Uterus (tissue), 2 donors: ENCODE measurements around the gene UBR2.

ENCODE experiments used
- CTCF ChIP-seq, 4 experiments: fragments of 200-600 bp in 2 of 4; fragments of 450-650 bp in 2 of 4; sonication (generic) in 2 of 4; IDR thresholded peaks; one replicate each; pipeline ENCODE4 v1.5.1; 2016 to 2019; ENCODE audit warnings: antibody characterized with exemption in 4 of 4, mild to moderate bottlenecking in 2 of 4, moderate library complexity in 1 of 4
- POLR2A ChIP-seq, 2 donors: fragments of 450-650 bp; IDR thresholded peaks; one replicate each; pipeline ENCODE4 v1.6.1; 2016; ENCODE audit warnings: antibody characterized with exemption in 2 of 2, mild to moderate bottlenecking in 1 of 2, moderate library complexity in 1 of 2

DNA sequence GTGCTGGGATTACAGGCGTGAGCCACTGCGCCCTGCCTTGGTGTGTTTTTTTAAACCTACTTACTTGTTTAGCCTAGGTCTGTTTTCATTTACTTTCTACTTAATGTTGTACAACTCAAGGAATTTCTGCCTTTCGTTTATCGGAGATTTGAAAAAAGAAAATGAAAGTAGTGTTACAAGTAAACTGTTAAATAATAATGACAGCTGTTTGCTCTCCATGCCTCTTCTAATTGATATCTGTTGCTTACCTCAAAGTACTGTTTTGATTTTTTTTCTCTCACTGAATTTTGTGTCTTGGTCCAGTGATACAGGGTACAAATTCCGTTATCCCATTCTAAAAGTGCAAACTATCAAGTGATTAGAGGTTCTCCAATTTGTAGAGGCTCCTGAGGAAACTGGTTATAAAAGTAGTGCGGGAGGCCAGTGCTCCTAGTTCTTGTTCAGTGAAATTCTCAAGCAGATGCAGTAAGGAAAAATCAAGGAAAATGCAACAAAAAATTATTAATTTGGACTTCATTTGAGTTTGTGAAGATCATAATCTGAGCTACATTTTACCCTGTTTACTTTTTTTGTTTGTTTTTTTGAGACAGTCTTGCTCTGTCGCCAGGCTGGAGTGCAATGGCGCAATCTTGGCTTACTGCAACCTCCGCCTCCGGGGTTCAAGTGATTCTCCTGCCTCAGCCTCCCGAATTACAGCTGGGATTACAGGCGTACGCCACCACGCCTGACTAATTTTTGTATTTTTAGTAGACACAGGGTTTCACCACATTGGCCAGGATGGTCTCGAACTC is 2.2 kb downstream of the UBR2 start:
- TF ChIP-seq POLR2A (IDR thresholded peaks at IDR 0.05) (no peak), CTCF (IDR thresholded peaks at IDR 0.05) (no peak)
